Measurements from ENCODE around the gene COL11A1.

The COL11A1 gene

DNA sequence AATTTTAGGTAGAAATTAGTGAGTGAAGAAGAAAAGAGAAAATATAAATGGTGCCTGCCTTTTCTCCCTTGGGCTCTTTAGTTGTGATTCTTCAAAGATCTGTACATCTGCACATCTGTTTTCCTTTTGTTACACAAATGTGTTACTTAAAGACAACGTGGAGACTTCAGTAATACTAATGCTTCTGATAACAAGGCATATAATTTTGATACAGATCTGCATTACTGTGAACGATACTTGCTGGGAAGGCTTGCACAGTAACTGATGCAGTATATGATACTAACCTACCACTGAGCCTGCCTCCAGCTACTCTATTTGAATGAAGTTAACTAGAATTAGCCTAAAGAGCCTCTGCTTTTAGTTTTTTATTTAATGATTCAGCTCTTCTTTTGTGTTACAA lies 244.6 kb downstream of the COL11A1 start:
- no peak overlapping the region for H3K4me3 ChIP-seq
- H3K27me3 ChIP-seq = no peaks in the 10 kb centered on the region
- TF ChIP-seq, protein P1, sequence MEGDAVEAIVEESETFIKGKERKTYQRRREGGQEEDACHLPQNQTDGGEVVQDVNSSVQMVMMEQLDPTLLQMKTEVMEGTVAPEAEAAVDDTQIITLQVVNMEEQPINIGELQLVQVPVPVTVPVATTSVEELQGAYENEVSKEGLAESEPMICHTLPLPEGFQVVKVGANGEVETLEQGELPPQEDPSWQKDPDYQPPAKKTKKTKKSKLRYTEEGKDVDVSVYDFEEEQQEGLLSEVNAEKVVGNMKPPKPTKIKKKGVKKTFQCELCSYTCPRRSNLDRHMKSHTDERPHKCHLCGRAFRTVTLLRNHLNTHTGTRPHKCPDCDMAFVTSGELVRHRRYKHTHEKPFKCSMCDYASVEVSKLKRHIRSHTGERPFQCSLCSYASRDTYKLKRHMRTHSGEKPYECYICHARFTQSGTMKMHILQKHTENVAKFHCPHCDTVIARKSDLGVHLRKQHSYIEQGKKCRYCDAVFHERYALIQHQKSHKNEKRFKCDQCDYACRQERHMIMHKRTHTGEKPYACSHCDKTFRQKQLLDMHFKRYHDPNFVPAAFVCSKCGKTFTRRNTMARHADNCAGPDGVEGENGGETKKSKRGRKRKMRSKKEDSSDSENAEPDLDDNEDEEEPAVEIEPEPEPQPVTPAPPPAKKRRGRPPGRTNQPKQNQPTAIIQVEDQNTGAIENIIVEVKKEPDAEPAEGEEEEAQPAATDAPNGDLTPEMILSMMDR (IDR thresholded peaks at IDR 0.05) = no peak
- no peak for DNase-seq
- H3K27ac ChIP-seq = no peak overlapping the region
- intact Hi-C loops (cut with DNase I; ENCODE audit: low total_unique reads) = no loop called here
- H3K9me3 ChIP-seq = no peaks in the 10 kb centered on the region
- no peaks in the 10 kb centered on the region for H3K36me3 ChIP-seq
- no peaks in the 10 kb centered on the region for H3K4me1 ChIP-seq

DNA sequence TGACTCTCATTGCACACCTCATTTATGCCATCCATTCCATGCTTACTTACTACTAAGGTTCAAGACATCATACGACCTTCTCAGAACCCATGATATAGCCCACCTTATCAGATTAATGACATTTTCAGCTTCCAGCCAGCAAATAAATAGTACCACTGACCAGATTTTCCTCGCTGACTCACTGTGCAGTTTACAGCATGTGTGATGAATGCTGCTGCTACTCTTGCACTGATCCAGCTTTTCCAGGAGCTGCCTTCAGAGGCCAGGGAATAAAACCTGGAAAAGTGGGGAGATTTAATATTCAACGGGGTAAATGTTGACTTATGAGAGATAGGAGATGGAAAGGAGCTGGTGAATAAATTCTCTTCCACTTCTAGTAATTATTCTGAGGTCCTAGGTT lies 247.1 kb downstream of the COL11A1 start:
- DNase-seq = no peak
- intact Hi-C loops (cut with DNase I; ENCODE audit: low total_unique reads) = no loop called here

DNA sequence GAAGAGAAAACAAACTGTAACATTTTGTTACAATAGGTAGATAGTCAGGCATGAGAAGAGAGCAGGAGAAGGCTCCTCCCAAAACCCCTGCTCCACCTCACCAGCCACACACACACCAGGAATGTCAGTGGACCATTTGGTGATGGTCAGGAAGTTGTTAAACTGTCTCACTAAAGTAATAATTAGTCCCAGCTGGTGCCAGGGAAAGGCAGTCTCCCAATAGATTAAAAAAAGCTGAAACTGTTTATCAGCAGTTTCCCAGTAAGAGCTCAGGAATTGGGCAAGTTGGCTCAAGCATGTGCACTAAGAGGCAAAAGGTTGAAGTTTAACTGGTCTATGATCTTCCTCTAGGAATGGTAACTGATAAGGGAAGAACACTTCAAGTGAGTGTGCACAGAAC lies 249.6 kb downstream of the COL11A1 start:
- intact Hi-C loops (cut with DNase I; ENCODE audit: low total_unique reads) = no loop called here
- no peak for DNase-seq
- Histone ChIP-seq H3K36me3 (no peaks in the 10 kb centered on the region), H3K27me3 (no peaks in the 10 kb centered on the region), H3K4me3 (no peak overlapping the region), H3K4me1 (no peaks in the 10 kb centered on the region), H3K27ac (no peak overlapping the region), H3K9me3 (peaks cover 0 to 4% (median 0%) of the 10 kb centered on the region in 3 donors)
- TF ChIP-seq, protein P1 (IDR thresholded peaks at IDR 0.05) = no peak

More for the DNA sequence above, 247.1 kb downstream of the COL11A1 start:
- no peak overlapping the region for H3K27ac ChIP-seq
- no peaks in the 10 kb centered on the region for H3K9me3 ChIP-seq
- no peaks in the 10 kb centered on the region for H3K27me3 ChIP-seq
- TF ChIP-seq, protein P1 (IDR thresholded peaks at IDR 0.05) = no peak
- H3K4me3 ChIP-seq = no peak overlapping the region
- H3K36me3 ChIP-seq = no peaks in the 10 kb centered on the region
- H3K4me1 ChIP-seq = no peaks in the 10 kb centered on the region

DNA sequence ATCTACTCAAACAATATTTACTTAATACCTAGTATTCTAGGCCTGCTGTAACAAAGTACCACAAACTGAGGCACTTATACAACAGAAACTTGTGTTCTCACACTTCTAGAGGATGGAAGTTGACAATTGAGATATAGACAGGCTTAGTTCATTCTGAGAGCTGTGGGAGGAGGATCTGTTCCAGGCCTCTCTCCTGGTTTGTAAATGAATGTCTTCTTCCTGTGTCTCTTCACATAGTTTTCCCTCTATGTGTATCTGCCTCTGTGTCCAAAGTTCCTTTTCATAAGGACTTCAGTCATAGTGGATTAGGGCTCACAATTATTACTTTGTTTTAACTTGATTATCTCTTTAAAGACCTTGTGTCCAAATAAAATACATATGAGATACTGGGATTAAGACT lies 251.1 kb downstream of the COL11A1 start:
- Histone ChIP-seq H3K9me3 (peaks cover 0 to 8% (median 0%) of the 10 kb centered on the region in 3 donors), H3K27ac (no peak overlapping the region), H3K4me3 (no peak overlapping the region), H3K27me3 (no peaks in the 10 kb centered on the region), H3K36me3 (no peaks in the 10 kb centered on the region), H3K4me1 (no peaks in the 10 kb centered on the region)
- no peak for DNase-seq
- TF ChIP-seq, protein P1 (IDR thresholded peaks at IDR 0.05) = no peak
- intact Hi-C loops (cut with DNase I; ENCODE audit: low total_unique reads) = no loop called here

DNA sequence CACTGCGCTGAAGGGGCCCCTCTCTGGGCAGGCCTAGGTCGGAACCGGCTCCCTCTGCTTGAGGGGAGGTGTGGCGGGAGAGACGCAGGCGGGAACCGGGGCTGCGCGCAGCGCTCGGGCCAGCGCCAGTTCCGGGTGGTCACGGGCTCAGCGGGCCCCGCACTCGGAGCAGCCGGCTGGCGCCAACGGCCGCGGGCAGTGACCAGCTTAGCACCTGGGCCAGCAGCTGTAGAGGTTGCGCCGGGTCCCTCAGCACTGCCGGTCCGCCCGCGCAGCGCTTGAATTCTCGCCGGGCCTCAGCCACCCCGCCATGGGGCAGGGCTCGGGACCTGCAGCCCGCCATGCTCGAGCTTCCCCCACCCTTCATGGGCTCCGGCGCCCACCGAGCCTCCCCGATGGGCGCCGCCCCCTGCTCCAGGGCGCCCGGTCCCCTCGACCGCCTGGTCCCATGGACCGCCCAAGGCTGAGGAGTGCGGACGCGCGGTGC lies 254.6 kb downstream of the COL11A1 start:
- H3K36me3 ChIP-seq = no peaks in the 10 kb centered on the region
- H3K27me3 ChIP-seq = no peaks in the 10 kb centered on the region
- no peak for DNase-seq
- no peaks in the 10 kb centered on the region for H3K4me1 ChIP-seq
- no peak overlapping the region for H3K4me3 ChIP-seq
- peaks cover 0 to 8% (median 0%) of the 10 kb centered on the region in 3 donors for H3K9me3 ChIP-seq
- intact Hi-C loops (cut with DNase I; ENCODE audit: low total_unique reads) = no loop called here
- TF ChIP-seq, protein P1 (IDR thresholded peaks at IDR 0.05) = no peak
- H3K27ac ChIP-seq = no peak overlapping the region

DNA sequence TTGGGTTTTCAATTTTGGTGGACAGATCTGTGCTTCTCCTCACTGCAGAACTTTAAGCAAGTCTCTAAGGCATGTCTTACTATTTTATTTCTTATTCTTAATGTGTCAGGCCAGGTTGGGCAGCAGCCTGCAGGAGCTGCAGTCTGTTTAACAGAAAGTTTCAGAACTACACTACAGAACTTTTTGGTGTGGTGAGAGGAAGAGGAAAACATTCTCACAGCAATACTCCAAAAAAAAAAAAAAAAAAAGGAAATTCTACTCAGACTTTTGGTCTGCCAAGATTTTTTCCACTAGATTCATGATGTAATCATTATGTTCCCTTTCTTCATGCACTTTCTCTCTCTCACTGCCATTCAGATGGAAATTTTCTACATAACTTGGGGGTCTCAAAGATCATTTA lies 255.2 kb downstream of the COL11A1 start:
- no peaks in the 10 kb centered on the region for H3K27me3 ChIP-seq
- no peak for DNase-seq
- H3K4me3 ChIP-seq = no peak overlapping the region
- H3K27ac ChIP-seq = no peak overlapping the region
- intact Hi-C loops (cut with DNase I; ENCODE audit: low total_unique reads) = no loop called here
- TF ChIP-seq, protein P1 (IDR thresholded peaks at IDR 0.05) = no peak
- no peaks in the 10 kb centered on the region for H3K36me3 ChIP-seq
- H3K4me1 ChIP-seq = no peaks in the 10 kb centered on the region
- peaks cover 0 to 8% (median 0%) of the 10 kb centered on the region in 3 donors for H3K9me3 ChIP-seq

Measured in tibial artery (tissue), 4 donors.